Activated T-cell treated with anti-CD3 and anti-CD28 coated beads, Interleukin-2, amount 50 U/mL, for 24 hours (primary cell): ENCODE measurements around the gene RAB4A.
"Not testable (repeated sequence)": the region's sequence is repeated elsewhere in the genome, so short reads cannot be mapped to it uniquely, and the experiment has no call there.

ENCODE experiments used
- DNase-seq: peaks from one replicate; pipeline ENCODE4 v3.0.0-alpha.2; 2020
- H3K27ac Mint-ChIP-seq: 2 replicates; pipeline ENCODE4 v1.8.0; 2020; ENCODE audit warnings: mild to moderate bottlenecking, mixed read lengths
- H3K27me3 Mint-ChIP-seq: 2 replicates; pipeline ENCODE4 v1.8.0; 2020; ENCODE audit warnings: mixed read lengths
- H3K36me3 Mint-ChIP-seq: 2 replicates; pipeline ENCODE4 v1.8.0; 2020; ENCODE audit warnings: low read depth, mixed read lengths
- H3K4me1 Mint-ChIP-seq: 2 replicates; pipeline ENCODE4 v1.8.0; 2020; ENCODE audit warnings: low read depth, mixed read lengths
- H3K4me3 Mint-ChIP-seq: 2 replicates; pipeline ENCODE4 v1.8.0; 2020; ENCODE audit warnings: mild to moderate bottlenecking, moderate library complexity, mixed read lengths
- H3K9me3 Mint-ChIP-seq: 2 replicates; pipeline ENCODE4 v1.8.0; 2020; ENCODE audit warnings: mixed read lengths

The RAB4A gene

GRCh38 chr1:229287267-229287666 is 16.4 kb downstream of the RAB4A start:
- no peak for DNase-seq
- Mint-ChIP-seq H3K9me3 (peaks cover 2% of the 10 kb centered on the region), H3K4me3 (no peak overlapping the region), H3K27ac (no peak overlapping the region), H3K36me3 (peaks cover 59% of the 10 kb centered on the region), H3K27me3 (no peaks in the 10 kb centered on the region), H3K4me1 (peaks cover 46% of the 10 kb centered on the region)

GRCh38 chr1:229288516-229288915 is 17.6 kb downstream of the RAB4A start:
- Mint-ChIP-seq H3K27ac (no peak overlapping the region), H3K36me3 (peaks cover 55% of the 10 kb centered on the region), H3K27me3 (no peaks in the 10 kb centered on the region), H3K9me3 (peaks cover 2% of the 10 kb centered on the region), H3K4me1 (peaks cover 36% of the 10 kb centered on the region), H3K4me3 (no peak overlapping the region)
- no peak for DNase-seq

DNA sequence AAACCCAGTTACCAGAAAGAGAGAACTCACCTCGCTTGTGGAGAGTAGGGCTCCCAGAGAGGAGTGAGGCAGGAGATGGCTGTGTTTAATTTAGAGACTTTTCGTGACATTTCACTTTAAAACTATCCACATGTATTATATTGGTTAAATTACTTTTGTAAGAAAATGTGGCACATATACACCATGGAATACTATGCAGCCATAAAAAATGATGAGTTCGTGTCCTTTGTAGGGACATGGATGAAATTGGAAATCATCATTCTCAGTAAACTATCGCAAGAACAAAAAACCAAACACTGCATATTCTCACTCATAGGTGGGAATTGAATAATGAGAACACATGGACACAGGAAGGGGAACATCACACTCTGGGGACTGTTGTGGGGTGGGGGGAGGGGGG is 20.8 kb downstream of the RAB4A start:
- H3K9me3 Mint-ChIP-seq, H3K27ac Mint-ChIP-seq, H3K27me3 Mint-ChIP-seq, H3K4me3 Mint-ChIP-seq, DNase-seq: not testable (repeated sequence)
- Mint-ChIP-seq H3K36me3 (peaks cover 69% of the 10 kb centered on the region), H3K4me1 (peaks cover 17% of the 10 kb centered on the region)

GRCh38 chr1:229293528-229294204 is 22.8 kb downstream of the RAB4A start:
- H3K9me3 Mint-ChIP-seq: peaks cover 2% of the 10 kb centered on the region
- peaks cover 65% of the 10 kb centered on the region for H3K36me3 Mint-ChIP-seq
- H3K27ac Mint-ChIP-seq: no peak overlapping the region
- H3K4me3 Mint-ChIP-seq: no peak overlapping the region
- DNase-seq: no peak
- H3K4me1 Mint-ChIP-seq: peaks cover 2% of the 10 kb centered on the region
- H3K27me3 Mint-ChIP-seq: no peaks in the 10 kb centered on the region

- Mint-ChIP-seq H3K4me1 (no peaks in the 10 kb centered on the region), H3K27me3 (no peaks in the 10 kb centered on the region), H3K9me3 (peaks cover 2% of the 10 kb centered on the region), H3K4me3 (no peak overlapping the region), H3K36me3 (peaks cover 64% of the 10 kb centered on the region), H3K27ac (no peak overlapping the region)
- DNase-seq: no peak
Measured at GRCh38 chr1:229295745-229296144, 24.8 kb downstream of the RAB4A start.

DNA sequence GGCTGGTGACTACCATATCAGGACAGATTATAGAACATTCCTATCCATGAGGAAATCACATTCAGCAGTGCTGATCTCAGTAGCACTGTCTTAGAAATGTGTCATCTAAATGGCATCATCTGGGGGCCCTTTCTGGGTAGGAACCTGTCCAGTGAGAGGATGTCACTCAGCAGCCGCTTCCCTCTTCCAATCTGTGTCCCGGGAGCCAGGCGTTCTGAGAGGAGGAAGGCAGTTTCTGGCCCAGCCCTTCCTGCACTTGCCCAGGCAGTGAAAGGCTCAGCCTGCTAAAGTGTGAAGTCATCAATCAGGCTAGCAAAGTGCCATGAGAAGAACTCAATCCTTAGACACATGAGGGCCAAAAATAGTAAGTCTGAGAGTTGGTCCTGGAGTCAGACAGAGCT is 25.6 kb downstream of the RAB4A start:
- no peak for DNase-seq
- Mint-ChIP-seq H3K4me1 (no peaks in the 10 kb centered on the region), H3K9me3 (peaks cover under 1% of the 10 kb centered on the region)

DNA sequence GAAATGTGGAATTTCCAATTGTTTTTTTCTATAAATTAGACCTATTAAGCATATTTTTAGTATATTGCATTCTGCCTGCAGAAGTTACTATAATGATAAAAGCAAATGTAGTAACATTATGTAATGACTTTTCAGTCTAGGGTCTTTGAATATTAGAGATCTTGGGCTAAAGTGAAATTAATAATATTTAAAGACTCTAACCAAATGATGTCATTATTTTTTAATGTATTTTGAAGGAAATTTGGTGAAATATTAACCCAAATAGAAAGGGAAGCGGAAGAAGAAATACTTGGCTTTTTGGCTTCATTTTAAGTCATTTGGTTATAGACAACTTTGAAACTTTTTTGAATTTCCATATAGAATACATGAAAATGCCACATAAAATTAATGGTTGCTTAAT is 26.8 kb downstream of the RAB4A start:
- no peaks in the 10 kb centered on the region for H3K9me3 Mint-ChIP-seq
- H3K27me3 Mint-ChIP-seq: no peaks in the 10 kb centered on the region
- no peak for DNase-seq
- H3K36me3 Mint-ChIP-seq: peaks cover 61% of the 10 kb centered on the region
- no peak overlapping the region for H3K4me3 Mint-ChIP-seq
- no peak overlapping the region for H3K27ac Mint-ChIP-seq
- no peaks in the 10 kb centered on the region for H3K4me1 Mint-ChIP-seq

More for the DNA sequence above, 25.6 kb downstream of the RAB4A start:
- no peak overlapping the region for H3K27ac Mint-ChIP-seq
- no peak overlapping the region for H3K4me3 Mint-ChIP-seq
- no peaks in the 10 kb centered on the region for H3K27me3 Mint-ChIP-seq
- H3K36me3 Mint-ChIP-seq: peaks cover 62% of the 10 kb centered on the region

DNA sequence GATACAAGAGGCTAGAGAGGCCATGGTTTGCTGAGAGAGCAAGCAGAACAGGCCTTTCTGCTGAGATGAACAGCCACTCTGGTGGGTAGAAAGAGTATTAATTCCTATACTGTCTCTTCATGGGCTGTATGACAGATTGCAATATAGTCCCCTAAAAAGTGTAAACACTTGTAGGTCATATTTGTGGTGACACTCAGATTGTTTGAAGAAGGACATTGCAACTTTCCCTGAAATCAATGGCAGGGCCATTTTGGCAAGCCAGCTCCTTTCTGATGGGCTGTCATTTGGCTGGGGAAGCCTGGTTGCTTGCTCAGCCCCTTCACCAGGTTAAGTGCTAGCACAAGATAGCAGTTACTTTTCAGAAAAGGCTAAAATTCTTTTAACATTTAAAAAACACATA is 27.5 kb downstream of the RAB4A start:
- H3K4me3 Mint-ChIP-seq: no peak overlapping the region
- no peak for DNase-seq
- H3K27me3 Mint-ChIP-seq: no peaks in the 10 kb centered on the region
- H3K36me3 Mint-ChIP-seq: peaks cover 65% of the 10 kb centered on the region
- no peaks in the 10 kb centered on the region for H3K9me3 Mint-ChIP-seq
- H3K27ac Mint-ChIP-seq: no peak overlapping the region
- peaks cover 3% of the 10 kb centered on the region for H3K4me1 Mint-ChIP-seq

DNA sequence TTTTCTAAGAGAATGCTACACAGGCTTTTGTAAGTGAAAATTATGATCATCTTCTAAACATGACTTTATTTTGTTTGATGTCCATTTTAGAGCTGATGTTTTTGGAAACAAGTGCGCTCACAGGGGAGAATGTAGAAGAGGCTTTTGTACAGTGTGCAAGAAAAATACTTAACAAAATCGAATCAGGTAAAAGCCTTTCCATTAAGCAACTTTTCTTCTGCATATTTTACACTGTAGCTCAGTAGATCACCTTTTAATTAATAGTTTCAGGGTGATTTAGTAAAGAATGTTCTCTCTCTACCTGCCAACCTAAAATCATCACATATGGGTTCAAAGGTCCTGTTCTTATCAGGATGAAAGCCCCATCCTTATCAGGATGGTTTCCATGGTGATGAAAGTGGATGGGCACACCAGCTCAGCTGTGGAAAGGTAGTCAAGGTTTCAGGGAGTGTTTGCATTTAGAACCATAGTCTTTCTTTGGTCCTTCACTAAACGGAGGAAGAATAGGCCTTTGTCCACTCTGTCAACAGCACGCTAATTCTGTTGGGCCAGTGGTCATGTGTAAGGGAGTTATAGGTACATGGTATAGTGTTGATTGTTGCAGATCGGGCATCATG is 28.1 kb downstream of the RAB4A start:
- H3K27ac Mint-ChIP-seq: no peak overlapping the region
- H3K9me3 Mint-ChIP-seq: no peaks in the 10 kb centered on the region
- peaks cover 71% of the 10 kb centered on the region for H3K36me3 Mint-ChIP-seq

GRCh38 chr1:229300099-229300757 is 29.3 kb downstream of the RAB4A start:
- no peaks in the 10 kb centered on the region for H3K27me3 Mint-ChIP-seq
- H3K4me3 Mint-ChIP-seq: no peak overlapping the region
- H3K9me3 Mint-ChIP-seq: no peaks in the 10 kb centered on the region
- H3K4me1 Mint-ChIP-seq: peaks cover 7% of the 10 kb centered on the region
- no peak for DNase-seq
- no peak overlapping the region for H3K27ac Mint-ChIP-seq
- peaks cover 80% of the 10 kb centered on the region for H3K36me3 Mint-ChIP-seq

More for the DNA sequence above, 28.1 kb downstream of the RAB4A start:
- no peak for DNase-seq
- Mint-ChIP-seq H3K4me3 (no peak overlapping the region), H3K4me1 (peaks cover 7% of the 10 kb centered on the region), H3K27me3 (no peaks in the 10 kb centered on the region)

GRCh38 chr1:229302740-229303139 is 31.8 kb downstream of the RAB4A start:
- H3K4me1 Mint-ChIP-seq: peaks cover 12% of the 10 kb centered on the region
- no peaks in the 10 kb centered on the region for H3K27me3 Mint-ChIP-seq
- DNase-seq: no peak
- no peaks in the 10 kb centered on the region for H3K9me3 Mint-ChIP-seq
- H3K27ac Mint-ChIP-seq: no peak overlapping the region
- H3K4me3 Mint-ChIP-seq: no peak overlapping the region
- peaks cover 76% of the 10 kb centered on the region for H3K36me3 Mint-ChIP-seq

DNA sequence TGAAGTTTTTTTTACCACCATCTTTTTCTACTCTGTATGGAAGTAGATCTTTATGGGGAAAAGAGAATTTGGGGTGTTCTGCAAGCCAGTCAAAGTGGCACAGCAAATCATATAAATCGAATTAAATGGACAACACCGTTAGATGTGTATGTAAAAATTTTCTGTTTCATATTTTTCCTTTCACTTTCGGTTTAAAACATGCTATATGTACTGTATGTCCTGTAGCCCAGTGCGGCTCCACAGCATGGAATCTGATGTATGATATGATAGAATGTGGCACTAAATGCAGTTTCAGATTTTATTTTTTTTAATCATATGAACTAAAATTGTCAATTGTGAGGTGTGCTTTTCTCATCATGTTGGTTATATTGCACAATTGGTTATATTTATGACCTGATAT is 32.9 kb downstream of the RAB4A start:
- peaks cover 77% of the 10 kb centered on the region for H3K36me3 Mint-ChIP-seq
- peaks cover 12% of the 10 kb centered on the region for H3K4me1 Mint-ChIP-seq
- H3K4me3 Mint-ChIP-seq: no peak overlapping the region
- H3K27ac Mint-ChIP-seq: no peak overlapping the region
- DNase-seq: no peak
- H3K27me3 Mint-ChIP-seq: no peaks in the 10 kb centered on the region
- H3K9me3 Mint-ChIP-seq: no peaks in the 10 kb centered on the region

- H3K9me3 Mint-ChIP-seq: no peaks in the 10 kb centered on the region
- H3K4me3 Mint-ChIP-seq: no peak overlapping the region
- no peak for DNase-seq
- peaks cover 12% of the 10 kb centered on the region for H3K4me1 Mint-ChIP-seq
- H3K27ac Mint-ChIP-seq: no peak overlapping the region
- H3K36me3 Mint-ChIP-seq: peaks cover 69% of the 10 kb centered on the region
- no peaks in the 10 kb centered on the region for H3K27me3 Mint-ChIP-seq
Measured at GRCh38 chr1:229305392-229305791, 34.5 kb downstream of the RAB4A start.

GRCh38 chr1:229309074-229309473 is 38.2 kb downstream of the RAB4A start:
- H3K27me3 Mint-ChIP-seq: no peaks in the 10 kb centered on the region
- peaks cover 5% of the 10 kb centered on the region for H3K4me1 Mint-ChIP-seq
- no peak for DNase-seq
- H3K4me3 Mint-ChIP-seq: no peak overlapping the region
- no peak overlapping the region for H3K27ac Mint-ChIP-seq
- H3K36me3 Mint-ChIP-seq: peaks cover 73% of the 10 kb centered on the region
- no peaks in the 10 kb centered on the region for H3K9me3 Mint-ChIP-seq

- DNase-seq: no peak
- no peaks in the 10 kb centered on the region for H3K9me3 Mint-ChIP-seq
- H3K27me3 Mint-ChIP-seq: no peaks in the 10 kb centered on the region
- peaks cover 67% of the 10 kb centered on the region for H3K36me3 Mint-ChIP-seq
- H3K4me1 Mint-ChIP-seq: peaks cover 5% of the 10 kb centered on the region
- no peak overlapping the region for H3K27ac Mint-ChIP-seq
- H3K4me3 Mint-ChIP-seq: no peak overlapping the region
Measured at GRCh38 chr1:229309684-229310083, 38.8 kb downstream of the RAB4A start.
